GM12878 (cell line): ENCODE data around the gene MTA3. TPM values are rescaled to one million over a fixed set of nuclear protein-coding genes. Genes with fewer than 3 reads are reported as not detected.

ENCODE experiments used
- ATAC-seq: fragments of 200-7000 bp; cut with Tn5 transposase; 3 replicates; pipeline ENCODE4 v1.9.1; 2020; ENCODE audit warnings: mild to moderate bottlenecking, moderate library complexity
- BruUV-seq: library from RNA; stranded (reverse); fragments of 400-500 nt; replicated peaks from 2 replicates; lab custom pipeline; 2021; lab: Mats Ljungman, UMichigan
- CTCF ChIA-PET: fragments of 300-600 bp; sonication (Branson Sonifier 250); formaldehyde crosslinking; extraction: SDS; loops from one replicate; lab custom pipeline; 2021; ENCODE audit warnings: inconsistent platforms; lab: Yijun Ruan, JAX
- POLR2A ChIA-PET: fragments of 350-600 bp; formaldehyde crosslinking; extraction: SDS; loops from one replicate; lab custom pipeline; 2021; ENCODE audit warnings: inconsistent platforms; lab: Charles Lee
- RAD21 ChIA-PET: fragments of 300-600 bp; sonication (Branson Sonifier 250); formaldehyde crosslinking; loops from one replicate; lab custom pipeline; 2023; ENCODE audit warnings: antibody characterized with exemption; ENCODE audit not compliant: unreplicated experiment; lab: Charles Lee
- SMC1A ChIA-PET: fragments of 300-600 bp; sonication (Branson Sonifier 250); formaldehyde crosslinking; loops from one replicate; lab custom pipeline; 2023; ENCODE audit not compliant: unreplicated experiment, uncharacterized antibody; lab: Charles Lee
- DNase-seq: peaks from one replicate; pipeline ENCODE4 v3.0.0-alpha.2; 2011; ENCODE audit warnings: low read depth, low spot score
- FAIRE-seq: peaks from 3 replicates; lab custom pipeline; 2011; peaks lifted over from hg19 to GRCh38; lab: Jason Lieb, UNC
- H2AFZ ChIP-seq: 2 replicates; pipeline ENCODE4 v1.6.0; 2011; ENCODE audit warnings: low read depth, low read length, control low read depth; ENCODE audit not compliant: control insufficient read depth
- H3K27ac ChIP-seq: 2 replicates; pipeline ENCODE4 v1.5.1; 2011; ENCODE audit warnings: control low read depth; ENCODE audit not compliant: control insufficient read depth, insufficient read depth
- H3K27me3 ChIP-seq, 2 experiments: replicated peaks in 1 of 2; 2 replicates each; pipeline versions ENCODE4 v1.6.0 to v1.6.1; 2011; ENCODE audit warnings: low read length in 1 of 2; ENCODE audit not compliant: control insufficient read depth in 2 of 2, insufficient read depth in 2 of 2
- H3K36me3 ChIP-seq, 2 experiments: 2 replicates each; pipeline ENCODE4 v1.5.1; 2011; ENCODE audit warnings: low read length in 1 of 2; ENCODE audit not compliant: control insufficient read depth in 2 of 2, insufficient read depth in 2 of 2
- H3K4me1 ChIP-seq: 2 replicates; pipeline ENCODE4 v1.6.1; 2011; ENCODE audit warnings: mild to moderate bottlenecking, low read length, moderate library complexity, mixed read lengths; ENCODE audit not compliant: control insufficient read depth, insufficient read depth
- H3K4me2 ChIP-seq: 2 replicates; pipeline ENCODE4 v1.6.0; 2011; ENCODE audit warnings: control low read depth; ENCODE audit not compliant: control insufficient read depth, insufficient read depth
- H3K4me3 ChIP-seq: fragments of 200-600 bp; sonication (generic); 2 replicates; pipeline ENCODE4 v1.5.1; 2016
- H3K79me2 ChIP-seq: 2 replicates; pipeline ENCODE4 v1.6.0; 2011; ENCODE audit warnings: low read length; ENCODE audit not compliant: control insufficient read depth, insufficient read depth
- H3K9ac ChIP-seq: 2 replicates; pipeline ENCODE4 v1.8.0; 2011; ENCODE audit warnings: low read length, control low read depth, mixed read lengths; ENCODE audit not compliant: control insufficient read depth, insufficient read depth
- H3K9me3 ChIP-seq: replicated peaks from 3 replicates; pipeline ENCODE4 v1.5.1; 2011; ENCODE audit warnings: mild to moderate bottlenecking, low read length; ENCODE audit not compliant: control insufficient read depth, insufficient read depth
- H4K20me1 ChIP-seq: 2 replicates; pipeline ENCODE4 v1.6.0; 2011; ENCODE audit not compliant: control insufficient read depth, insufficient read depth
- ATF3 ChIP-seq: IDR thresholded peaks from 2 replicates; pipeline ENCODE4 v1.6.1; 2011; ENCODE audit warnings: low read depth, mild to moderate bottlenecking, low read length, moderate library complexity, borderline replicate concordance; ENCODE audit errors: extremely low read depth
- E4F1 ChIP-seq: fragments of 450-650 bp; IDR thresholded peaks from 2 replicates; pipeline ENCODE4 v1.6.1; 2018; ENCODE audit warnings: borderline replicate concordance, mild to moderate bottlenecking; ENCODE audit not compliant: partially characterized antibody
- EP300 ChIP-seq, 2 experiments: fragments of 150-350 bp in 1 of 2; IDR thresholded peaks; 2 replicates each; pipeline ENCODE4 v1.6.1; 2011 to 2012; ENCODE audit warnings: low read depth in 2 of 2, low read length in 2 of 2, borderline replicate concordance in 1 of 2, improper control_type of control experiment in 1 of 2, inconsistent platforms in 1 of 2; ENCODE audit not compliant: control insufficient read depth in 1 of 2
- HDAC2 ChIP-seq: fragments of 200-600 bp; sonication (generic); IDR thresholded peaks from 2 replicates; pipeline ENCODE4 v1.6.1; 2017
- IRF4 ChIP-seq: IDR thresholded peaks from 2 replicates; pipeline ENCODE4 v1.6.1; 2011; ENCODE audit warnings: low read depth, low read length
- KDM1A ChIP-seq: fragments of 200-600 bp; sonication (generic); IDR thresholded peaks from 2 replicates; pipeline ENCODE4 v1.6.1; 2016; ENCODE audit warnings: borderline replicate concordance
- MTA3 ChIP-seq: IDR thresholded peaks from 2 replicates; pipeline ENCODE4 v1.6.1; 2012; ENCODE audit warnings: low read length, inconsistent platforms, borderline replicate concordance
- MXI1 ChIP-seq: fragments of 150-350 bp; IDR thresholded peaks from 2 replicates; pipeline ENCODE4 v1.6.1; 2011; ENCODE audit warnings: low read depth, mild to moderate bottlenecking, inconsistent platforms, low read length, improper control_type of control experiment
- POLR2A ChIP-seq: IDR thresholded peaks from 2 replicates; pipeline ENCODE4 v1.6.1; 2011; ENCODE audit warnings: low read depth, mild to moderate bottlenecking, low read length
- RB1 ChIP-seq: fragments of 450-650 bp; formaldehyde crosslinking; IDR thresholded peaks from 2 replicates; pipeline ENCODE4 v1.6.1; 2017; ENCODE audit warnings: mild to moderate bottlenecking, borderline replicate concordance
- SKIL ChIP-seq: fragments of 450-650 bp; IDR thresholded peaks from 2 replicates; pipeline ENCODE4 v1.6.1; 2017; ENCODE audit warnings: mild to moderate bottlenecking, low read depth, inconsistent platforms; ENCODE audit not compliant: poor library complexity, severe bottlenecking
- TCF12 ChIP-seq: IDR thresholded peaks from 2 replicates; pipeline ENCODE4 v1.6.1; 2011; ENCODE audit warnings: low read depth, mild to moderate bottlenecking, low read length
- ZBED1 ChIP-seq: IDR thresholded peaks from 2 replicates; pipeline ENCODE4 v1.6.1; 2016; ENCODE audit warnings: borderline replicate concordance
- WGBS: methylation state at CpG from one replicate; pipeline ENCODE4 v1.1.6; 2016; ENCODE audit warnings: low lambda C conversion rate; ENCODE audit not compliant: insufficient replicate concordance, insufficient coverage; ENCODE audit errors: missing lambda C conversion rate; 5-methylcytosine and 5-hydroxymethylcytosine counted together
- in situ Hi-C: fragments of 300-500 bp; cut with MboI; formaldehyde crosslinking; loops from 9 replicates; pipeline ENCODE4 v1.14.3; 2018; ENCODE audit warnings: mixed read lengths
- intact Hi-C: fragments of 100-400 bp; cut with micrococcal nuclease; formaldehyde crosslinking; loops from one replicate; pipeline ENCODE4 v1.14.2; 2022; ENCODE audit not compliant: unreplicated experiment
- polyA plus RNA-seq, 11 experiments: library from polyadenylated mRNA; depleted of rRNA in 4 of 11; unstranded in 6 of 11; stranded (reverse) in 5 of 11; fragments of >200 nt; fragmentation: Nextera tagmentation in 4 of 11; fragmentation: Illumina TruSeq in 1 of 11; extraction: Ambion mirVana in 4 of 11; extraction: Trizol in 1 of 11; gene quantifications; 1 replicate in 1 of 11; 2 replicates in 10 of 11; pipeline versions ENCODE4 v1.2.1 to v1.2.3, GENCODE V29; 2011 to 2016; ENCODE audit warnings: inconsistent platforms in 2 of 11, missing spikeins in 2 of 11, low read depth in 1 of 11
- total RNA-seq, 4 experiments: library from RNA; depleted of rRNA in 3 of 4; stranded (reverse); fragments of >200 nt in 3 of 4; fragmentation: Illumina TruSeq in 1 of 4; extraction: Trizol in 1 of 4; gene quantifications; 2 replicates each; pipeline versions ENCODE4 v1.2.1 to v1.2.3, GENCODE V29; 2013 to 2021
- TF ChIP-seq, protein P1 (sequence below): fragments of 450-650 bp; IDR thresholded peaks from 2 replicates; pipeline ENCODE4 v1.6.1; 2017; ENCODE audit warnings: mild to moderate bottlenecking, moderate library complexity

Gene MTA3
- total and polyA plus RNA-seq, 10 of the 15 experiments (the other 5 are each of a cell fraction or from before 2014, with no cell fraction given), result 17.6 to 45.5 (median 26.5) TPM

GRCh38 chr2:42795841-42796301 is 227.4 kb downstream of the MTA3 start:
- ATAC-seq, result peak; percentile 55
- Histone ChIP-seq H3K4me1 (peaks cover 26% of the 10 kb centered on the region), H2AFZ (peak overlapping the region; percentile 13), H3K4me3 (peak overlapping the region; percentile 82; the same call in 1 of the 2 replicates), H3K36me3 (no peaks in the 10 kb centered on the region), H3K27ac (peak overlapping the region; percentile 99), H3K4me2 (peak overlapping the region; percentile 85), H3K9ac (peak overlapping the region; percentile 95), H3K9me3 (no peaks in the 10 kb centered on the region), H3K27me3 (no peaks in the 10 kb centered on the region), H3K79me2 (peaks cover 42% of the 10 kb centered on the region), H4K20me1 (no peaks in the 10 kb centered on the region)
- in situ Hi-C loops, result no loop called here
- FAIRE-seq, result peak; percentile 56
- ChIA-PET SMC1A (interaction anchor here (0.6 to 5.8 kb wide), 16 partner anchors 8 to 689 kb away, joined by 3 to 60 read pairs (median 4); no protein-coding TSS in a partner anchor), RAD21 (interaction anchor here (0.7 to 5.8 kb wide), 10 partner anchors 8 to 591 kb away, joined by 3 to 96 read pairs (median 9); no protein-coding TSS in a partner anchor), CTCF (interaction anchor here (0.8 to 5.7 kb wide), 10 partner anchors 8 to 133 kb away, joined by 3 to 69 read pairs (median 4); no protein-coding TSS in a partner anchor), POLR2A (interaction anchor here (0.6 to 5.3 kb wide), 10 partner anchors 9 to 775 kb away, joined by 3 to 99 read pairs (median 5); no protein-coding TSS in a partner anchor)
- intact Hi-C loops, result loop anchor here (1.0 to 10.0 kb wide), 3 partner anchors 14 to 431 kb away; partner anchors contain the start of genes COX7A2L and KCNG3
- BruUV-seq, result no TSS peak
- WGBS, result 0% methylated on average over 3 of the region's 3 CpGs
- DNase-seq, result no peak
- TF ChIP-seq ZBED1 (peak; percentile 31; the same call in 1 of the 2 replicates), E4F1 (no peak), ATF3 (no peak), KDM1A (no peak), MTA3 (0 out of 2 replicates have a peak, but pooled peaks have one; percentile 50), SKIL (peak; percentile 71), POLR2A (peak; percentile 81), RB1 (no peak), TCF12 (peak; percentile 98), MXI1 (0 out of 2 replicates have a peak, but pooled peaks have one; percentile 42), IRF4 (no peak), HDAC2 (0 out of 2 replicates have a peak, but pooled peaks have one; percentile 18), EP300 (IDR thresholded peaks at IDR 0.05; ENCODE audit: borderline replicate concordance in 1 of 2, control insufficient read depth in 1 of 2, low read depth in 2 of 2, low read length in 2 of 2) (peak in 1 of 2 experiments; percentile 66; a peak in 2 of 4 replicates)
- TF ChIP-seq, protein P1, sequence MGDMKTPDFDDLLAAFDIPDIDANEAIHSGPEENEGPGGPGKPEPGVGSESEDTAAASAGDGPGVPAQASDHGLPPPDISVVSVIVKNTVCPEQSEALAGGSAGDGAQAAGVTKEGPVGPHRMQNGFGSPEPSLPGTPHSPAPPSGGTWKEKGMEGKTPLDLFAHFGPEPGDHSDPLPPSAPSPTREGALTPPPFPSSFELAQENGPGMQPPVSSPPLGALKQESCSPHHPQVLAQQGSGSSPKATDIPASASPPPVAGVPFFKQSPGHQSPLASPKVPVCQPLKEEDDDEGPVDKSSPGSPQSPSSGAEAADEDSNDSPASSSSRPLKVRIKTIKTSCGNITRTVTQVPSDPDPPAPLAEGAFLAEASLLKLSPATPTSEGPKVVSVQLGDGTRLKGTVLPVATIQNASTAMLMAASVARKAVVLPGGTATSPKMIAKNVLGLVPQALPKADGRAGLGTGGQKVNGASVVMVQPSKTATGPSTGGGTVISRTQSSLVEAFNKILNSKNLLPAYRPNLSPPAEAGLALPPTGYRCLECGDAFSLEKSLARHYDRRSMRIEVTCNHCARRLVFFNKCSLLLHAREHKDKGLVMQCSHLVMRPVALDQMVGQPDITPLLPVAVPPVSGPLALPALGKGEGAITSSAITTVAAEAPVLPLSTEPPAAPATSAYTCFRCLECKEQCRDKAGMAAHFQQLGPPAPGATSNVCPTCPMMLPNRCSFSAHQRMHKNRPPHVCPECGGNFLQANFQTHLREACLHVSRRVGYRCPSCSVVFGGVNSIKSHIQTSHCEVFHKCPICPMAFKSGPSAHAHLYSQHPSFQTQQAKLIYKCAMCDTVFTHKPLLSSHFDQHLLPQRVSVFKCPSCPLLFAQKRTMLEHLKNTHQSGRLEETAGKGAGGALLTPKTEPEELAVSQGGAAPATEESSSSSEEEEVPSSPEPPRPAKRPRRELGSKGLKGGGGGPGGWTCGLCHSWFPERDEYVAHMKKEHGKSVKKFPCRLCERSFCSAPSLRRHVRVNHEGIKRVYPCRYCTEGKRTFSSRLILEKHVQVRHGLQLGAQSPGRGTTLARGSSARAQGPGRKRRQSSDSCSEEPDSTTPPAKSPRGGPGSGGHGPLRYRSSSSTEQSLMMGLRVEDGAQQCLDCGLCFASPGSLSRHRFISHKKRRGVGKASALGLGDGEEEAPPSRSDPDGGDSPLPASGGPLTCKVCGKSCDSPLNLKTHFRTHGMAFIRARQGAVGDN, result peak; percentile 17; the same call in 1 of the 2 replicates
